Breast epithelium (tissue), 3 donors: ENCODE data around the gene LDLRAD1.
A peak's percentile ranks its signal among the peaks of the same experiment; 100 is the strongest.

Experiments
- CTCF ChIP-seq, 3 donors: fragments of 450-650 bp; IDR thresholded peaks; one replicate each; pipeline ENCODE4 v1.5.1; 2016 to 2017; ENCODE audit warnings: antibody characterized with exemption in 3 of 3, mild to moderate bottlenecking in 3 of 3, moderate library complexity in 3 of 3
- POLR2A ChIP-seq: fragments of 450-650 bp; IDR thresholded peaks from one replicate; pipeline ENCODE4 v1.6.1; 2016; ENCODE audit warnings: antibody characterized with exemption, mild to moderate bottlenecking, moderate library complexity

GRCh38 chr1:54052431-54052933 lies 34.5 kb upstream of the LDLRAD1 start:
- peak in 1 of 3 donors; percentile 7 for TF ChIP-seq CTCF (IDR thresholded peaks at IDR 0.05)
- TF ChIP-seq POLR2A = no peak
